ENCODE data around the gene PCP2.

DNA sequence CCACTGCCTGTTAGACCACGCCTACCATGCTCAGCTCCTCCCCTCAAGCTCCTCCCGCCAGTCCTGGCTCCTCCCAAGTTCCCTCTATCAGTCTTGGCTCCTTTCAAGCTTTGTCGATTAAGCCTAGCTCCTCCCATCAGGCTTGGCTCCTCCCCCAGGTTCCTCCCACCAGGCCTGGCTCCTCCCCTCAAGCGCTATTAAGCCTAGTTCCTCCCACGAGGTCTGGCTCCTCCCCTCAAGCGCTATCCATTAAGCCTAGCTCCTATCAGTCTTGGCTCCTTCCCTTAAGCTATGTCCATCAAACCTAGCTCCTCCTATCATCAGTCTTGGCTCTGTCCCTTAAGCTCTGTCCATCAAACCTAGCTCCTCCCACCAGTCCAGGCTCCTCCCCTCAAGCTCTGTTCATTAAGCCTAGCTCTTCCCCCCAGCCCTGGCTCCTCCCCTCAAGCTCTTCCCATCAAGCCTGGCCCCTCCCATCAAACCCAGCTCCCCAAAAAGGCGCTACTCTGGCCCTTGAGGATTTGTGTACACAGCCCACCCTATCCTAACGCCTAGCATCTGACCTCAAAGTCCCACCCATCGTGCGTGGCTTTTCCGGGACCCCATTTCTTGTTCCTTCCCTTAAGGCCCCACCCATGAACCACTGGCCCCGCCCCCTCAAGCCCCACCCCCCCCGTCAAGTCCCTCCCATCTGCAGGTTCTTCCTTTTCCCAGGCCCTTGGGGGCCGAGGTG is 27.9 kb downstream of the PCP2 start:
- TF ChIP-seq EZH2 (IDR thresholded peaks at IDR 0.05; ENCODE audit: insufficient read depth, poor library complexity, severe bottlenecking) = no peak
- TF ChIP-seq EZH2phosphoT487 (IDR thresholded peaks at IDR 0.05; ENCODE audit: insufficient read depth, low read depth) = no peak

Measured in GM23248 (cell line).